ENCODE data around the gene CPEB1. TPM values are rescaled to one million over a fixed set of nuclear protein-coding genes. Genes with fewer than 3 reads are reported as not detected.

The CPEB1 gene
- total RNA-seq, 1 donor from 2014 or later: 0.72 TPM

GRCh38 chr15:82587805-82588204, 59.4 kb downstream of the CPEB1 start:
- Mint-ChIP-seq H3K4me1 (no peaks in the 10 kb centered on the region), H3K27me3 (ENCODE audit: low read depth) (peaks cover 56% of the 10 kb centered on the region), H3K4me3 (no peak overlapping the region), H3K36me3 (ENCODE audit: low read depth) (no peaks in the 10 kb centered on the region), H3K9me3 (no peaks in the 10 kb centered on the region), H3K27ac (ENCODE audit: unreplicated experiment) (no peak overlapping the region)
- no peak for DNase-seq (ENCODE audit: low read depth, low spot score)
- TF ChIP-seq CTCF (conservative IDR thresholded peaks at IDR 0.05): no peak

GRCh38 chr15:82585072-82585471, 62.1 kb downstream of the CPEB1 start:
- H3K27ac Mint-ChIP-seq (ENCODE audit: unreplicated experiment): no peak overlapping the region
- DNase-seq (ENCODE audit: low read depth, low spot score): no peak

GRCh38 chr15:82580713-82581112, 66.5 kb downstream of the CPEB1 start:
- H3K4me3 Mint-ChIP-seq: no peak overlapping the region
- no peak for TF ChIP-seq CTCF (conservative IDR thresholded peaks at IDR 0.05)
- no peak overlapping the region for H3K27ac Mint-ChIP-seq (ENCODE audit: unreplicated experiment)
- DNase-seq (ENCODE audit: low read depth, low spot score): no peak
- H3K4me1 Mint-ChIP-seq: no peaks in the 10 kb centered on the region
- H3K9me3 Mint-ChIP-seq: no peaks in the 10 kb centered on the region
- peaks cover 38% of the 10 kb centered on the region for H3K27me3 Mint-ChIP-seq (ENCODE audit: low read depth)
- no peaks in the 10 kb centered on the region for H3K36me3 Mint-ChIP-seq (ENCODE audit: low read depth)

More at GRCh38 chr15:82585072-82585471, 62.1 kb downstream of the CPEB1 start:
- no peaks in the 10 kb centered on the region for H3K4me1 Mint-ChIP-seq
- peaks cover 61% of the 10 kb centered on the region for H3K27me3 Mint-ChIP-seq (ENCODE audit: low read depth)
- H3K4me3 Mint-ChIP-seq: no peak overlapping the region
- H3K36me3 Mint-ChIP-seq (ENCODE audit: low read depth): no peaks in the 10 kb centered on the region
- H3K9me3 Mint-ChIP-seq: no peaks in the 10 kb centered on the region
- TF ChIP-seq CTCF (conservative IDR thresholded peaks at IDR 0.05): no peak

GRCh38 chr15:82575335-82575734, 71.8 kb downstream of the CPEB1 start:
- peaks cover 25% of the 10 kb centered on the region for H3K27me3 Mint-ChIP-seq (ENCODE audit: low read depth)

GRCh38 chr15:82572986-82573385, 74.2 kb downstream of the CPEB1 start:
- peaks cover 25% of the 10 kb centered on the region for H3K27me3 Mint-ChIP-seq (ENCODE audit: low read depth)
- TF ChIP-seq CTCF (conservative IDR thresholded peaks at IDR 0.05): no peak
- H3K4me3 Mint-ChIP-seq: peak overlapping the region; percentile 21
- peaks cover 16% of the 10 kb centered on the region for H3K4me1 Mint-ChIP-seq
- H3K27ac Mint-ChIP-seq (ENCODE audit: unreplicated experiment): no peak overlapping the region
- no peaks in the 10 kb centered on the region for H3K36me3 Mint-ChIP-seq (ENCODE audit: low read depth)
- no peak for DNase-seq (ENCODE audit: low read depth, low spot score)
- no peaks in the 10 kb centered on the region for H3K9me3 Mint-ChIP-seq

More at GRCh38 chr15:82575335-82575734, 71.8 kb downstream of the CPEB1 start:
- no peak for DNase-seq (ENCODE audit: low read depth, low spot score)
- no peak for TF ChIP-seq CTCF (conservative IDR thresholded peaks at IDR 0.05)
- Mint-ChIP-seq H3K36me3 (ENCODE audit: low read depth) (no peaks in the 10 kb centered on the region), H3K27ac (ENCODE audit: unreplicated experiment) (no peak overlapping the region), H3K9me3 (no peaks in the 10 kb centered on the region), H3K4me3 (no peak overlapping the region), H3K4me1 (peaks cover 15% of the 10 kb centered on the region)

- Mint-ChIP-seq H3K4me1 (peaks cover 16% of the 10 kb centered on the region), H3K36me3 (ENCODE audit: low read depth) (no peaks in the 10 kb centered on the region), H3K4me3 (no peak overlapping the region), H3K27me3 (ENCODE audit: low read depth) (peaks cover 25% of the 10 kb centered on the region), H3K27ac (ENCODE audit: unreplicated experiment) (no peak overlapping the region), H3K9me3 (no peaks in the 10 kb centered on the region)
- no peak for DNase-seq (ENCODE audit: low read depth, low spot score)
- no peak for TF ChIP-seq CTCF (conservative IDR thresholded peaks at IDR 0.05)
These were observed 74.9 kb downstream of the CPEB1 start for GRCh38 chr15:82572311-82572710.
